ENCODE results near the gene RBM18.

DNA sequence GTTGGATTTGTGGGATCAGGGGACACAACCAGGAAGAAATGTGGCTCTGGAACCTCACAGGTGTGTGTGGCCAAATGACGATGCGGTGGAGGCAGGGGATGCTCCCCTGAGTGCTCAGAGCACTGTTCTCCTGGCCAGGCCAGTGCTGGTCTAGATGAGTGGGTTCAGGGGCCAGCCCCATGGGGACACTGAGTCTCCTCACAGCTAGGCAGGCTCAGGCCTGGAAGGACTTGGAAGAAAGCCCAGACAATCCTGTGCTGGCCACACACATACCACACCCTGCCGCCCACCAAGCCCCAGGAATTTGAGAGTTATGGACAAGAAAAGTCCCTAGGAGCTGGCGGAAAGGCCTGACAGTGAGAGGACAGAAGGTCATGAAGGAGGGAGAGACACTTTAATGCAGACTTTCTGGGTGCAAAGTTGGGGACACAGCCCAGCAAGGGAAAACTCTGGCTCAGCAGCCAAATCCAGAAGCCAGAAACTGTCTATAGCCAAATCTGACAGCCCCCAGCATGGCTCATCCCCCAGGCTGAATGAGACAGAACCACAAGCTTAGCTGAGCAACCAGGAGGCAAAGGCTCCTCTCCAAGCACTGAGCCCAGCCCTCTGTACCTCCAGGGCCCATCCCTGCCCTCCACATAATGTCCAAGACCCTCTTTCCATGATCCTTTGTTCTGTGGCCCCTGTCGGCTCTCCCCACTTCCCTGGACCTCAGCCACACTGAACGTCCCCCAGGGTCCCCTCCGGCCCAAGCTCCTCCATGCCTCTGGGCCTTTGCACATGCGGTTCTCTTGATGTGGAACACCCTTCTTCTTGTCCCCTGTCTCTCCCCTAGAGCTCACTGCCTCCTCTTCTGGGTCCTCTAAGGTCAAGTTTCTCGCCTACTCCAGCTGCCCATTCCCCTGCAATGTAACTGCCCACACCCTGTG lies 58.3 kb downstream of the RBM18 start:
- TF ChIP-seq EZH2 (IDR thresholded peaks at IDR 0.05; ENCODE audit: insufficient read depth, poor library complexity, severe bottlenecking) (no peak), EZH2phosphoT487 (IDR thresholded peaks at IDR 0.05; ENCODE audit: insufficient read depth, low read depth) (no peak)

Data from GM23248 (cell line).